Measurements from ENCODE around the gene GCK.
"Not testable (repeated sequence)": the region's sequence is repeated elsewhere in the genome, so short reads cannot be mapped to it uniquely, and the experiment has no call there.

Gene GCK

GRCh38 chr7:44180631-44181030, 8.6 kb downstream of the GCK start:
- DNase-seq (ENCODE audit: low read depth in 3 of 3): no peak

GRCh38 chr7:44177570-44178131, 11.6 kb downstream of the GCK start:
- DNase-seq (ENCODE audit: low read depth in 3 of 3): no peak

GRCh38 chr7:44176486-44176885, 12.8 kb downstream of the GCK start:
- DNase-seq (ENCODE audit: low read depth in 3 of 3): no peak

- no peak for DNase-seq (ENCODE audit: low read depth in 3 of 3)
Observed at GRCh38 chr7:44175730-44176129, 13.5 kb downstream of the GCK start.

- not testable (repeated sequence) for DNase-seq (ENCODE audit: low read depth in 3 of 3)
Observed at GRCh38 chr7:44174694-44174948, 14.6 kb downstream of the GCK start.

- DNase-seq (ENCODE audit: low read depth in 3 of 3): no peak
Observed at GRCh38 chr7:44173911-44174693, 15.1 kb downstream of the GCK start.

GRCh38 chr7:44172803-44173424, 16.3 kb downstream of the GCK start:
- DNase-seq (ENCODE audit: low read depth in 3 of 3): no peak

- DNase-seq (ENCODE audit: low read depth in 3 of 3): no peak
Observed at GRCh38 chr7:44172352-44172751, 16.9 kb downstream of the GCK start.

- DNase-seq (ENCODE audit: low read depth in 3 of 3): not testable (repeated sequence)
Observed at GRCh38 chr7:44171901-44172300, 17.3 kb downstream of the GCK start.

- DNase-seq (ENCODE audit: low read depth in 3 of 3): no peak
Observed at GRCh38 chr7:44167920-44168319, 21.3 kb downstream of the GCK start.

- DNase-seq (ENCODE audit: low read depth in 3 of 3): no peak
Observed at GRCh38 chr7:44163591-44163990, 25.6 kb downstream of the GCK start.

GRCh38 chr7:44162785-44163395, 26.3 kb downstream of the GCK start:
- no peak for DNase-seq (ENCODE audit: low read depth in 3 of 3)

GRCh38 chr7:44162179-44162578, 27.1 kb downstream of the GCK start:
- no peak for DNase-seq (ENCODE audit: low read depth in 3 of 3)

- DNase-seq (ENCODE audit: low read depth in 3 of 3): no peak
Observed at GRCh38 chr7:44161371-44161770, 27.9 kb downstream of the GCK start.

- no peak for DNase-seq (ENCODE audit: low read depth in 3 of 3)
Observed at GRCh38 chr7:44159824-44160630, 29.2 kb downstream of the GCK start.

- DNase-seq (ENCODE audit: low read depth in 3 of 3): no peak
Observed at GRCh38 chr7:44158873-44159631, 30.2 kb downstream of the GCK start.

- no peak for DNase-seq (ENCODE audit: low read depth in 3 of 3)
Observed at GRCh38 chr7:44158096-44158872, 31.0 kb downstream of the GCK start.

GRCh38 chr7:44157116-44158080, 31.8 kb downstream of the GCK start:
- DNase-seq (ENCODE audit: low read depth in 3 of 3): no peak

- no peak for DNase-seq (ENCODE audit: low read depth in 3 of 3)
Observed at GRCh38 chr7:44156453-44157010, 32.7 kb downstream of the GCK start.
